Smooth muscle cell (in vitro differentiated cells): Measurements from ENCODE around the gene COL27A1. TPM values are rescaled to one million over a fixed set of nuclear protein-coding genes. Genes with fewer than 3 reads are reported as not detected.

Experiments
- DNase-seq: peaks from one replicate; lab custom pipeline; 2025; ENCODE audit not compliant: unreplicated experiment; lab: John Stamatoyannopoulos, UW
- H2AFZ ChIP-seq: fragments of 200-600 bp; sonication (generic); 2 replicates; pipeline ENCODE4 v1.6.0; 2016; ENCODE audit warnings: antibody characterized with exemption, low read depth, mild to moderate bottlenecking
- H3F3A ChIP-seq: fragments of 200-600 bp; sonication (generic); 2 replicates; pipeline ENCODE4 v1.6.0; 2017; ENCODE audit warnings: antibody characterized with exemption, low read depth
- H3K27ac ChIP-seq: fragments of 200-600 bp; sonication (generic); 2 replicates; pipeline ENCODE4 v1.5.1; 2016; ENCODE audit warnings: low read depth, mild to moderate bottlenecking
- H3K27me3 ChIP-seq: fragments of 200-600 bp; sonication (generic); 2 replicates; pipeline ENCODE4 v1.6.1; 2016; ENCODE audit warnings: low read depth, mild to moderate bottlenecking
- H3K36me3 ChIP-seq: fragments of 200-600 bp; sonication (generic); 2 replicates; pipeline ENCODE4 v1.5.1; 2016; ENCODE audit warnings: low read depth
- H3K4me1 ChIP-seq: fragments of 200-600 bp; sonication (generic); 2 replicates; pipeline ENCODE4 v1.5.1; 2016; ENCODE audit warnings: low read depth
- H3K4me2 ChIP-seq: fragments of 200-600 bp; sonication (generic); 2 replicates; pipeline ENCODE4 v1.6.0; 2016; ENCODE audit warnings: mild to moderate bottlenecking
- H3K4me3 ChIP-seq: fragments of 200-600 bp; sonication (generic); 2 replicates; pipeline ENCODE4 v1.5.1; 2016; ENCODE audit warnings: mild to moderate bottlenecking
- H3K79me2 ChIP-seq: fragments of 200-600 bp; sonication (generic); 2 replicates; pipeline ENCODE4 v1.6.0; 2016; ENCODE audit warnings: low read depth, mild to moderate bottlenecking
- H3K9ac ChIP-seq: fragments of 200-600 bp; sonication (generic); 2 replicates; pipeline ENCODE4 v1.6.0; 2016; ENCODE audit warnings: low read depth
- H3K9me3 ChIP-seq: fragments of 200-600 bp; sonication (generic); replicated peaks from 2 replicates; pipeline ENCODE4 v1.5.1; 2016; ENCODE audit warnings: low read depth
- H4K20me1 ChIP-seq: fragments of 200-600 bp; sonication (generic); 2 replicates; pipeline ENCODE4 v1.6.0; 2016; ENCODE audit warnings: low read depth
- CTCF ChIP-seq: fragments of 200-600 bp; sonication (generic); IDR thresholded peaks from 2 replicates; pipeline ENCODE4 v1.5.1; 2017; ENCODE audit warnings: borderline replicate concordance, mild to moderate bottlenecking, antibody characterized with exemption; ENCODE audit not compliant: insufficient read depth, poor library complexity, severe bottlenecking
- WGBS: methylation state at CpG from one replicate; pipeline ENCODE4 v1.1.7; 2016; ENCODE audit warnings: low lambda C conversion rate; 5-methylcytosine and 5-hydroxymethylcytosine counted together
- polyA plus RNA-seq: library from polyadenylated mRNA; unstranded; fragments of >200 nt; fragmentation: Nextera tagmentation; extraction: Ambion mirVana; gene quantifications from 2 replicates; pipeline ENCODE4 v1.2.1, GENCODE V29; 2016
- total RNA-seq: library from RNA; depleted of rRNA; stranded (reverse); fragments of >200 nt; gene quantifications from 2 replicates; pipeline ENCODE4 v1.2.3, GENCODE V29; 2014

The COL27A1 gene
- total and polyA plus RNA-seq, 2 experiments from 2014 or later: 18.1 to 19.9 TPM

- H3K36me3 ChIP-seq: no peaks in the 10 kb centered on the region
- H3F3A ChIP-seq: peaks cover 16% of the 10 kb centered on the region
- no peaks in the 10 kb centered on the region for H3K79me2 ChIP-seq
- no peak overlapping the region for H2AFZ ChIP-seq
- H3K4me2 ChIP-seq: peak overlapping the region; percentile 5
- WGBS: 84% methylated on average over 6 of the region's 6 CpGs
- no peak for TF ChIP-seq CTCF
- peaks cover 8% of the 10 kb centered on the region for H3K4me1 ChIP-seq
- H4K20me1 ChIP-seq: no peaks in the 10 kb centered on the region
- no peaks in the 10 kb centered on the region for H3K27me3 ChIP-seq
- H3K4me3 ChIP-seq: no peak overlapping the region
- no peak for DNase-seq
- H3K27ac ChIP-seq: peak overlapping the region; percentile 83
- H3K9ac ChIP-seq: no peak overlapping the region
- H3K9me3 ChIP-seq: no peaks in the 10 kb centered on the region
Observed at GRCh38 chr9:114207845-114208244, 52.5 kb downstream of the COL27A1 start.

DNA sequence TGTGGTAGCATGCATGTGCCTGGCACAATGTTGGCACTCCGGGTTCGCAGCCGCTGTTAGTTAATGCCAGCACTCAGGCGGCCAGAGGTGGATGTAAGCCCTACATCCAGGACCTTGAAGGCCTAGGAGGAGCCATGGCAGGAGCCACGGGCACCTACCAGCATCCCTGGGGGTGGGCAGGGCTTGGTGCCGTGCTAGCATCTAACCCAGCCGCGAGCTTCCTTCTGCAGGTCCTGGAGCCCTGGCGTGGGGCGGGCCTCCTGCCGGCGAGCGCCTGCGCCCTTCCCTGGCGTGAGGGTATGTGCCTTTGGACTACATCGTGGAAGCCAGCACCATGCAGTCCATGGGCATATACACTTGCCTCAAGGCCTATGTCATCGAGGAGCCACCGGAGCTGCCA, 53.8 kb downstream of the COL27A1 start:
- Histone ChIP-seq H3K9me3 (no peaks in the 10 kb centered on the region), H3K36me3 (no peaks in the 10 kb centered on the region), H3K4me2 (no peak overlapping the region), H2AFZ (no peak overlapping the region), H3K4me1 (peaks cover 8% of the 10 kb centered on the region), H4K20me1 (no peaks in the 10 kb centered on the region), H3K4me3 (no peak overlapping the region), H3K79me2 (no peaks in the 10 kb centered on the region), H3F3A (peaks cover 10% of the 10 kb centered on the region), H3K27me3 (no peaks in the 10 kb centered on the region), H3K27ac (no peak overlapping the region), H3K9ac (no peak overlapping the region)
- no peak for TF ChIP-seq CTCF
- DNase-seq: no peak
- 98% methylated on average over 18 of the region's 18 CpGs for WGBS

- H4K20me1 ChIP-seq: no peaks in the 10 kb centered on the region
- DNase-seq: no peak
- H3K4me2 ChIP-seq: no peak overlapping the region
- H3K27ac ChIP-seq: no peak overlapping the region
- H3K79me2 ChIP-seq: no peaks in the 10 kb centered on the region
- WGBS: 97% methylated on average over 4 of the region's 4 CpGs
- H3K36me3 ChIP-seq: no peaks in the 10 kb centered on the region
- H3K4me1 ChIP-seq: peaks cover 8% of the 10 kb centered on the region
- no peak overlapping the region for H3K9ac ChIP-seq
- no peak overlapping the region for H2AFZ ChIP-seq
- peaks cover 12% of the 10 kb centered on the region for H3F3A ChIP-seq
- no peaks in the 10 kb centered on the region for H3K27me3 ChIP-seq
- no peak overlapping the region for H3K4me3 ChIP-seq
- no peaks in the 10 kb centered on the region for H3K9me3 ChIP-seq
- TF ChIP-seq CTCF: no peak
Observed at GRCh38 chr9:114210136-114210535, 54.8 kb downstream of the COL27A1 start.

- H3K36me3 ChIP-seq: no peaks in the 10 kb centered on the region
- no peaks in the 10 kb centered on the region for H3K9me3 ChIP-seq
- peaks cover 12% of the 10 kb centered on the region for H3F3A ChIP-seq
- no peak for DNase-seq
- no peak overlapping the region for H3K9ac ChIP-seq
- WGBS: 94% methylated on average over 15 of the region's 15 CpGs
- no peak overlapping the region for H3K4me2 ChIP-seq
- no peak for TF ChIP-seq CTCF
- no peak overlapping the region for H2AFZ ChIP-seq
- no peak overlapping the region for H3K27ac ChIP-seq
- H3K27me3 ChIP-seq: no peaks in the 10 kb centered on the region
- peaks cover 8% of the 10 kb centered on the region for H3K4me1 ChIP-seq
- H3K79me2 ChIP-seq: no peaks in the 10 kb centered on the region
- H4K20me1 ChIP-seq: no peaks in the 10 kb centered on the region
- H3K4me3 ChIP-seq: no peak overlapping the region
Observed at GRCh38 chr9:114210691-114211276, 55.4 kb downstream of the COL27A1 start.
